Gastroesophageal sphincter (tissue), 3 donors: Measurements from ENCODE around the gene ROR1.

Experiments
- CTCF ChIP-seq, 4 experiments: fragments of 200-600 bp in 2 of 4; fragments of 450-650 bp in 2 of 4; sonication (generic) in 1 of 4; IDR thresholded peaks; one replicate each; pipeline ENCODE4 v1.5.1; 2017 to 2019; ENCODE audit warnings: antibody characterized with exemption in 4 of 4, mild to moderate bottlenecking in 2 of 4, moderate library complexity in 2 of 4
- EP300 ChIP-seq: sonication (generic); formaldehyde crosslinking; IDR thresholded peaks from one replicate; pipeline ENCODE4 v1.6.1; 2017; ENCODE audit warnings: antibody characterized with exemption, mild to moderate bottlenecking
- POLR2AphosphoS5 ChIP-seq: sonication (generic); formaldehyde crosslinking; IDR thresholded peaks from one replicate; pipeline ENCODE4 v1.6.1; 2017; ENCODE audit warnings: antibody characterized with exemption

GRCh38 chr1:64127297-64127696, 353.5 kb downstream of the ROR1 start:
- no peak for TF ChIP-seq CTCF (IDR thresholded peaks at IDR 0.05)
- no peak for TF ChIP-seq EP300
- no peak for TF ChIP-seq POLR2AphosphoS5
